CD14-positive monocyte (primary cell): ENCODE data around the gene ATP5PD. TPM values are rescaled to one million over a fixed set of nuclear protein-coding genes. Genes with fewer than 3 reads are reported as not detected.

Experiments
- DNase-seq, 3 donors: peaks; one replicate each; pipeline ENCODE4 v3.0.0-alpha.2; 2011 to 2022
- H2AFZ ChIP-seq: 2 replicates; pipeline ENCODE4 v1.6.0; 2012; ENCODE audit warnings: mild to moderate bottlenecking, low read depth, low read length, inconsistent platforms; ENCODE audit not compliant: insufficient read depth, poor library complexity, severe bottlenecking
- H3K27ac ChIP-seq, 2 donors: 1 replicate in 1 of 2; 2 replicates in 1 of 2; pipeline ENCODE4 v1.5.1; 2012 to 2013; ENCODE audit warnings: low read length in 2 of 2, control low read depth in 1 of 2, inconsistent platforms in 1 of 2, low read depth in 1 of 2, mild to moderate bottlenecking in 1 of 2
- H3K27me3 ChIP-seq, 2 donors: one replicate each; pipeline versions ENCODE4 v1.6.0 to v1.6.1; 2011 to 2013; ENCODE audit warnings: low read length in 2 of 2; ENCODE audit not compliant: control insufficient read depth in 2 of 2, insufficient read depth in 2 of 2
- H3K36me3 ChIP-seq, 2 donors: replicated peaks in 1 of 2; 1 replicate in 1 of 2; 2 replicates in 1 of 2; pipeline versions ENCODE4 v1.5.1 to v1.6.1; 2012 to 2013; ENCODE audit warnings: low read length in 2 of 2, control low read depth in 1 of 2, inconsistent platforms in 1 of 2, mild to moderate bottlenecking in 1 of 2; ENCODE audit not compliant: insufficient read depth in 2 of 2, control insufficient read depth in 1 of 2
- H3K4me1 ChIP-seq, 2 donors: 1 replicate in 1 of 2; 2 replicates in 1 of 2; pipeline versions ENCODE4 v1.5.1 to v1.6.1; 2012 to 2013; ENCODE audit warnings: low read length in 2 of 2, control low read depth in 1 of 2, inconsistent platforms in 1 of 2, mild to moderate bottlenecking in 1 of 2, moderate library complexity in 1 of 2; ENCODE audit not compliant: insufficient read depth in 2 of 2, control insufficient read depth in 1 of 2
- H3K4me2 ChIP-seq: replicated peaks from 2 replicates; pipeline ENCODE3; 2012; ENCODE audit warnings: low read length, moderate library complexity, mild to moderate bottlenecking; ENCODE audit not compliant: poor library complexity, severe bottlenecking; ENCODE audit errors: extremely low read depth
- H3K4me3 ChIP-seq, 3 experiments: fragments of 200-600 bp in 1 of 3; sonication (generic) in 1 of 3; replicated peaks in 1 of 3; 1 replicate in 2 of 3; 2 replicates in 1 of 3; pipeline ENCODE4 v1.5.1; 2011 to 2013; ENCODE audit warnings: low read length in 3 of 3, mild to moderate bottlenecking in 3 of 3, control low read depth in 2 of 3, low read depth in 2 of 3, inconsistent platforms in 1 of 3, moderate library complexity in 1 of 3
- H3K79me2 ChIP-seq: 2 replicates; pipeline ENCODE4 v1.6.0; 2012; ENCODE audit warnings: mild to moderate bottlenecking, control low read depth, inconsistent platforms, low read length, moderate library complexity; ENCODE audit not compliant: insufficient read depth
- H3K9ac ChIP-seq: 2 replicates; pipeline ENCODE4 v1.6.0; 2017; ENCODE audit warnings: low read length, mild to moderate bottlenecking; ENCODE audit not compliant: insufficient read depth, poor library complexity, severe bottlenecking
- H3K9me3 ChIP-seq, 2 donors: replicated peaks in 1 of 2; 1 replicate in 1 of 2; 2 replicates in 1 of 2; pipeline versions ENCODE4 v1.5.1 to v1.6.1; 2012 to 2013; ENCODE audit warnings: low read length in 2 of 2, control low read depth in 1 of 2; ENCODE audit not compliant: control insufficient read depth in 1 of 2, insufficient read depth in 1 of 2
- H4K20me1 ChIP-seq: 2 replicates; pipeline ENCODE4 v1.6.0; 2012; ENCODE audit warnings: mild to moderate bottlenecking, low read length, control low read depth, moderate library complexity; ENCODE audit not compliant: insufficient read depth
- H3K27ac Mint-ChIP-seq, 7 donors: one replicate each; pipeline ENCODE4 v1.8.0; 2020; ENCODE audit warnings: mild to moderate bottlenecking in 7 of 7, mixed read lengths in 7 of 7, moderate library complexity in 6 of 7, inconsistent platforms in 2 of 7
- H3K27me3 Mint-ChIP-seq, 3 donors: one replicate each; pipeline ENCODE4 v1.8.0; 2021 to 2022; ENCODE audit warnings: low read depth in 3 of 3, mild to moderate bottlenecking in 3 of 3, mixed read lengths in 3 of 3, moderate library complexity in 3 of 3, inconsistent platforms in 1 of 3
- H3K36me3 Mint-ChIP-seq, 2 donors: one replicate each; pipeline ENCODE4 v1.8.0; 2020; ENCODE audit warnings: mixed read lengths in 2 of 2, inconsistent platforms in 1 of 2, mild to moderate bottlenecking in 1 of 2
- H3K4me1 Mint-ChIP-seq: one replicate; pipeline ENCODE4 v1.8.0; 2020; ENCODE audit warnings: mild to moderate bottlenecking, mixed read lengths
- H3K4me3 Mint-ChIP-seq, 2 donors: one replicate each; pipeline ENCODE4 v1.8.0; 2020; ENCODE audit warnings: mild to moderate bottlenecking in 2 of 2, mixed read lengths in 2 of 2, moderate library complexity in 1 of 2
- H3K9me3 Mint-ChIP-seq, 7 donors: one replicate each; pipeline ENCODE4 v1.8.0; 2020 to 2022; ENCODE audit warnings: mixed read lengths in 7 of 7, mild to moderate bottlenecking in 6 of 7, moderate library complexity in 6 of 7, inconsistent platforms in 2 of 7
- CTCF ChIP-seq: fragments of 200-600 bp; IDR thresholded peaks from one replicate; pipeline ENCODE4 v1.8.0; 2022; ENCODE audit warnings: antibody characterized with exemption, mild to moderate bottlenecking
- WGBS: methylation state at CpG from one replicate; pipeline ENCODE4 v1.1.5; 2013; ENCODE audit warnings: missing lambda C conversion rate; ENCODE audit not compliant: insufficient coverage; 5-methylcytosine and 5-hydroxymethylcytosine counted together
- intact Hi-C, 2 donors: fragments of 100-400 bp; cut with micrococcal nuclease; formaldehyde crosslinking; loops; one replicate each; pipeline versions ENCODE4 v1.15.0 to v1.15.1; 2023
- polyA plus RNA-seq, 3 donors: library from polyadenylated mRNA; depleted of rRNA in 1 of 3; unstranded in 2 of 3; stranded (reverse) in 1 of 3; fragments of 300-500 nt in 2 of 3; fragments of >200 nt in 1 of 3; fragmentation: Illumina TruSeq in 2 of 3; gene quantifications; 1 replicate in 2 of 3; 2 replicates in 1 of 3; pipeline ENCODE4 v1.2.3, GENCODE V29; 2012 to 2021
- small RNA-seq: library from RNA; depleted of rRNA; stranded (forward); fragments of <200 nt; gene quantifications from one replicate; pipeline ENCODE3, GENCODE V24; 2012; ENCODE audit warnings: low read depth; ENCODE audit not compliant: insufficient read length

The ATP5PD gene
- polyA plus RNA-seq, 3 donors, result 139 to 451 (median 437) TPM

DNA sequence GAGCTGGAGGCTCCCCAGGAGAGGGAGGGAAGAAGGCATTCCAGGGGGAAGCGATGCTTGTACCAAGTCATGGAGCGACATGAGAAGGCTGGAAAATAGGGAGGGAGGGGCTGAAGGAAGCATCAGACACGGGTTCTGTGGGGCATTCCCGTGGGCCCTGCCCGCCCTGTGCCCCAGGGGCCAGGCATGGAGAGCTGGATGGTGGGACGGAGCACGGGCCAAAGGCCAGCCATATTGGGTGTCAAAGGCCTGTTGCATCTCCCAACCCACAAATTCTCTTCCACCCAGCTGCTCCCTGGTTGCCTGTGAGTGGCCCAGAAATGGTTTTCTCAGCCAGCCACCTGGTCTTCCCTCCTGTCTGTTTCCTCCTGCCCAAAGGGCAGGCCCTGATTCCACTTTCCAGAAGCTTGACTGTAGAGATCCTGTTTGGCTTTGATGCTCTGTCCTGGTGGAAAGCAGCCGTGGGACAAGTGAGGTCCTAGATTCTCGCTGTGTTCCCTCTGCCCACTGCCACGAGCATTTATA is 56.1 kb downstream of the ATP5PD start:
- intact Hi-C loops, result no loop called here
- Histone ChIP-seq H3K79me2 (no peaks in the 10 kb centered on the region), H3K27ac (no peak overlapping the region), H3K9ac (no peak overlapping the region), H3K9me3 (no peaks in the 10 kb centered on the region), H4K20me1 (no peaks in the 10 kb centered on the region), H3K4me2 (no peak overlapping the region), H3K4me3 (no peak overlapping the region), H3K27me3 (peaks cover 6 to 20% of the 10 kb centered on the region in 2 donors), H3K4me1 (peaks cover 22 to 28% of the 10 kb centered on the region in 2 donors), H2AFZ (no peak overlapping the region), H3K36me3 (no peaks in the 10 kb centered on the region)
- Mint-ChIP-seq H3K4me1 (peaks cover 24% of the 10 kb centered on the region), H3K9me3 (peaks cover 0 to 2% (median 0%) of the 10 kb centered on the region in 7 donors), H3K27me3 (peaks cover 15 to 38% (median 28%) of the 10 kb centered on the region in 3 donors), H3K27ac (no peak overlapping the region), H3K4me3 (no peak overlapping the region), H3K36me3 (no peaks in the 10 kb centered on the region)
- TF ChIP-seq CTCF, result no peak
- DNase-seq, result no peak
- WGBS, result 97% methylated on average over 6 of the region's 10 CpGs

Small RNAs within 50 kb of the gene (small RNA-seq; reads per million reads assigned to genes)
- gene AC111186.1 (not detected), gene RF00019 (not detected), gene RN7SL573P (not detected), gene RNU6-362P (not detected)

Other genes with a start within 250 kb of the ATP5PD start
- under 1 TPM in 1 of 3 donors, not detected in 2; 0.04 TPM for gene GRIN2C, start 187.1 kb downstream of the ATP5PD start, polyA plus RNA-seq
- 1 to 10 TPM; 2.5 to 7.3 (median 6.2) TPM for gene FDXR, start 174.0 kb downstream of the ATP5PD start, polyA plus RNA-seq
- gene FADS6, start 153.3 kb downstream of the ATP5PD start, polyA plus RNA-seq, result not detected
- not detected for gene USH1G, start 123.7 kb downstream of the ATP5PD start, polyA plus RNA-seq
- gene OTOP2, start 122.7 kb downstream of the ATP5PD start, polyA plus RNA-seq, result under 1 TPM in 1 of 3 donors, not detected in 2; 0.05 TPM
- gene OTOP3, start 111.1 kb downstream of the ATP5PD start, polyA plus RNA-seq, result not detected
- gene HID1, start 74.2 kb downstream of the ATP5PD start, polyA plus RNA-seq, result not detected
- under 1 TPM in 1 of 3 donors, not detected in 2; 0.05 TPM for gene CDR2L, start 59.3 kb downstream of the ATP5PD start, polyA plus RNA-seq
- gene MRPL58, start 34.3 kb downstream of the ATP5PD start, polyA plus RNA-seq, result 10 to 100 TPM; 18.9 to 52.6 (median 44.4) TPM
- 10 to 100 TPM in 1 of 3 donors, 1 to 10 TPM in 2; 2.8 to 17.0 (median 2.9) TPM for gene KCTD2, start 256 bp upstream of the ATP5PD start, polyA plus RNA-seq
- 10 to 100 TPM; 26.1 to 99.4 (median 27.0) TPM for gene SLC16A5, start 41.0 kb upstream of the ATP5PD start, polyA plus RNA-seq
- gene ARMC7, start 63.0 kb upstream of the ATP5PD start, polyA plus RNA-seq, result 10 to 100 TPM in 1 of 3 donors, 1 to 10 TPM in 2; 1.3 to 11.8 (median 2.1) TPM
- 10 to 100 TPM; 27.8 to 45.6 (median 36.2) TPM for gene NT5C, start 84.8 kb upstream of the ATP5PD start, polyA plus RNA-seq
- 100 to 1,000 TPM in 2 of 3 donors, 10 to 100 TPM in 1; 79.7 to 181 (median 156) TPM for gene JPT1, start 107.5 kb upstream of the ATP5PD start, polyA plus RNA-seq
- gene SUMO2, start 136.0 kb upstream of the ATP5PD start, polyA plus RNA-seq, result 100 to 1,000 TPM in 2 of 3 donors, 10 to 100 TPM in 1; 64.9 to 318 (median 282) TPM
- gene NUP85, start 158.7 kb upstream of the ATP5PD start, polyA plus RNA-seq, result 10 to 100 TPM; 36.3 to 94.2 (median 38.7) TPM
- gene GGA3, start 214.6 kb upstream of the ATP5PD start, polyA plus RNA-seq, result 100 to 1,000 TPM in 1 of 3 donors, 10 to 100 TPM in 1, 1 to 10 TPM in 1; 4.3 to 162 (median 15.7) TPM
- gene MRPS7, start 214.9 kb upstream of the ATP5PD start, polyA plus RNA-seq, result 100 to 1,000 TPM in 2 of 3 donors, 10 to 100 TPM in 1; 26.7 to 122 (median 101) TPM
- gene MIF4GD, start 224.3 kb upstream of the ATP5PD start, polyA plus RNA-seq, result 100 to 1,000 TPM in 1 of 3 donors, 10 to 100 TPM in 2; 66.9 to 103 (median 80.6) TPM
- 10 to 100 TPM; 14.4 to 21.5 (median 18.8) TPM for gene SLC25A19, start 242.5 kb upstream of the ATP5PD start, polyA plus RNA-seq